H9 (cell line): ENCODE measurements around the gene CDH9. TPM values are rescaled to one million over a fixed set of nuclear protein-coding genes. Genes with fewer than 3 reads are reported as not detected.

Experiments
- DNase-seq: peaks from one replicate; pipeline ENCODE4 v3.0.0-alpha.2; 2017
- H2AFZ ChIP-seq: one replicate; pipeline ENCODE4 v1.6.1; 2013; ENCODE audit warnings: mild to moderate bottlenecking, low read length, control low read depth, moderate library complexity
- H2AK5ac ChIP-seq: 2 replicates; pipeline ENCODE4 v1.6.1; 2013; ENCODE audit warnings: low read length, control low read depth, mixed read lengths; ENCODE audit not compliant: insufficient read length
- H2BK120ac ChIP-seq: one replicate; pipeline ENCODE4 v1.6.1; 2013; ENCODE audit warnings: low read depth, mild to moderate bottlenecking, low read length, control low read depth, inconsistent platforms; ENCODE audit not compliant: poor library complexity, severe bottlenecking
- H2BK12ac ChIP-seq: 2 replicates; pipeline ENCODE4 v1.6.1; 2013; ENCODE audit warnings: low read length, control low read depth, mixed read lengths, low read depth; ENCODE audit not compliant: insufficient read length
- H2BK15ac ChIP-seq: 2 replicates; pipeline ENCODE4 v1.6.1; 2013; ENCODE audit warnings: low read depth, low read length, control low read depth
- H2BK20ac ChIP-seq: one replicate; pipeline ENCODE4 v1.6.1; 2013; ENCODE audit warnings: low read depth, mild to moderate bottlenecking, low read length, control low read depth, inconsistent platforms; ENCODE audit not compliant: poor library complexity, severe bottlenecking
- H2BK5ac ChIP-seq: 2 replicates; pipeline ENCODE4 v1.6.1; 2013; ENCODE audit warnings: low read length, control low read depth, mixed read lengths; ENCODE audit not compliant: insufficient read length
- H3K14ac ChIP-seq: 2 replicates; pipeline ENCODE4 v1.6.1; 2013; ENCODE audit warnings: low read length, control low read depth; ENCODE audit not compliant: insufficient read depth
- H3K18ac ChIP-seq: 2 replicates; pipeline ENCODE4 v1.6.1; 2013; ENCODE audit warnings: low read depth, mild to moderate bottlenecking, mixed read lengths, low read length, control low read depth; ENCODE audit not compliant: insufficient read length
- H3K23ac ChIP-seq: 2 replicates; pipeline ENCODE4 v1.6.1; 2013; ENCODE audit warnings: low read length, control low read depth, mixed read lengths, low read depth; ENCODE audit not compliant: insufficient read length
- H3K23me2 ChIP-seq: 2 replicates; pipeline ENCODE4 v1.6.1; 2013; ENCODE audit warnings: low read depth, mild to moderate bottlenecking, mixed read lengths, low read length, control low read depth; ENCODE audit not compliant: insufficient read length, poor library complexity, severe bottlenecking
- H3K27ac ChIP-seq: 2 replicates; pipeline ENCODE4 v1.5.1; 2013; ENCODE audit warnings: low read length, control low read depth, mixed read lengths, low read depth; ENCODE audit not compliant: insufficient read length
- H3K27me3 ChIP-seq: 2 replicates; pipeline ENCODE4 v1.6.1; 2013; ENCODE audit warnings: low read length, control low read depth, inconsistent platforms; ENCODE audit not compliant: insufficient read depth
- H3K4ac ChIP-seq: 2 replicates; pipeline ENCODE4 v1.6.1; 2013; ENCODE audit warnings: low read depth, mild to moderate bottlenecking, control low read depth, inconsistent platforms, low read length, moderate library complexity
- H3K4me1 ChIP-seq: 2 replicates; pipeline ENCODE4 v1.6.1; 2013; ENCODE audit warnings: low read length, control low read depth, inconsistent platforms; ENCODE audit not compliant: insufficient read depth
- H3K4me2 ChIP-seq: 2 replicates; pipeline ENCODE4 v1.6.1; 2013; ENCODE audit warnings: low read length, control low read depth, mixed read lengths; ENCODE audit not compliant: insufficient read length, insufficient read depth
- H3K56ac ChIP-seq: 2 replicates; pipeline ENCODE4 v1.6.1; 2013; ENCODE audit warnings: low read depth, mild to moderate bottlenecking, mixed read lengths, low read length, control low read depth; ENCODE audit not compliant: insufficient read length
- H3K79me1 ChIP-seq: 2 replicates; pipeline ENCODE4 v1.6.1; 2013; ENCODE audit warnings: low read depth, mild to moderate bottlenecking, moderate library complexity, low read length, control low read depth, inconsistent platforms; ENCODE audit not compliant: insufficient read depth, poor library complexity, severe bottlenecking
- H3K79me2 ChIP-seq: 2 replicates; pipeline ENCODE4 v1.6.1; 2013; ENCODE audit warnings: low read length, control low read depth, inconsistent platforms; ENCODE audit not compliant: insufficient read depth
- H3K9ac ChIP-seq: 2 replicates; pipeline ENCODE4 v1.6.1; 2013; ENCODE audit warnings: low read length, control low read depth, mixed read lengths; ENCODE audit not compliant: insufficient read length; ENCODE audit errors: extremely low read depth
- H3K9me3 ChIP-seq: one replicate; pipeline ENCODE4 v1.6.1; 2013; ENCODE audit warnings: low read depth, low read length, inconsistent platforms; ENCODE audit not compliant: control insufficient read depth
- H3T11ph ChIP-seq: one replicate; pipeline ENCODE4 v1.6.1; 2013; ENCODE audit warnings: mild to moderate bottlenecking, low read length, control low read depth, inconsistent platforms
- H4K20me1 ChIP-seq: one replicate; pipeline ENCODE4 v1.6.1; 2013; ENCODE audit not compliant: control insufficient read depth, insufficient read length, insufficient read depth
- H4K5ac ChIP-seq: 2 replicates; pipeline ENCODE4 v1.6.1; 2013; ENCODE audit warnings: low read depth, mild to moderate bottlenecking, mixed read lengths, low read length, control low read depth; ENCODE audit not compliant: insufficient read length
- H4K8ac ChIP-seq: replicated peaks from 2 replicates; pipeline ENCODE4 v1.6.1; 2013; ENCODE audit warnings: low read length, control low read depth, mixed read lengths, low read depth; ENCODE audit not compliant: insufficient read length
- H4K91ac ChIP-seq: 2 replicates; pipeline ENCODE4 v1.6.1; 2013; ENCODE audit warnings: low read depth, mild to moderate bottlenecking, moderate library complexity, mixed read lengths, low read length, control low read depth; ENCODE audit not compliant: insufficient read length
- H3K27ac Mint-ChIP-seq, 3 experiments: 2 replicates in 2 of 3; 3 replicates in 1 of 3; pipeline ENCODE4 v1.8.0; 2020 to 2021; ENCODE audit warnings: mixed read lengths in 3 of 3, mild to moderate bottlenecking in 1 of 3, moderate library complexity in 1 of 3
- H3K27me3 Mint-ChIP-seq: 2 replicates; pipeline ENCODE4 v1.8.0; 2021; ENCODE audit warnings: low read depth, mild to moderate bottlenecking, moderate library complexity, mixed read lengths
- H3K36me3 Mint-ChIP-seq, 3 experiments: 2 replicates in 2 of 3; 3 replicates in 1 of 3; pipeline ENCODE4 v1.8.0; 2020 to 2021; ENCODE audit warnings: low read depth in 3 of 3, mixed read lengths in 3 of 3; ENCODE audit not compliant: insufficient read depth in 1 of 3
- H3K4me1 Mint-ChIP-seq, 2 experiments: 2 replicates each; pipeline ENCODE4 v1.8.0; 2020; ENCODE audit warnings: mixed read lengths in 2 of 2
- H3K4me3 Mint-ChIP-seq, 2 experiments: 2 replicates in 1 of 2; 3 replicates in 1 of 2; pipeline ENCODE4 v1.8.0; 2020 to 2021; ENCODE audit warnings: mild to moderate bottlenecking in 2 of 2, mixed read lengths in 2 of 2, moderate library complexity in 1 of 2
- H3K9me3 Mint-ChIP-seq, 2 experiments: 2 replicates in 1 of 2; 3 replicates in 1 of 2; pipeline ENCODE4 v1.8.0; 2020; ENCODE audit warnings: mild to moderate bottlenecking in 2 of 2, mixed read lengths in 2 of 2, moderate library complexity in 1 of 2
- WGBS: extraction: QIAGEN DNeasy Blood & Tissue Kit; methylation state at CpG from one replicate; pipeline ENCODE4 v1.1.7; 2013; ENCODE audit warnings: missing lambda C conversion rate, low lambda C conversion rate, mixed read lengths; ENCODE audit not compliant: insufficient read length; ENCODE audit errors: extremely low coverage; 5-methylcytosine and 5-hydroxymethylcytosine counted together
- total RNA-seq: library from RNA; stranded (reverse); gene quantifications from 2 replicates; pipeline ENCODE4 v1.2.1, GENCODE V29; 2021
- TF ChIP-seq, protein P1 (sequence below): fragments of 200-600 bp; sonication (generic); conservative IDR thresholded peaks from 3 replicates; pipeline ENCODE4 v1.8.0; 2021; ENCODE audit warnings: antibody characterized with exemption, mild to moderate bottlenecking

CDH9 gene
- total RNA-seq, 1 experiment from 2014 or later = 0.61 TPM

DNA sequence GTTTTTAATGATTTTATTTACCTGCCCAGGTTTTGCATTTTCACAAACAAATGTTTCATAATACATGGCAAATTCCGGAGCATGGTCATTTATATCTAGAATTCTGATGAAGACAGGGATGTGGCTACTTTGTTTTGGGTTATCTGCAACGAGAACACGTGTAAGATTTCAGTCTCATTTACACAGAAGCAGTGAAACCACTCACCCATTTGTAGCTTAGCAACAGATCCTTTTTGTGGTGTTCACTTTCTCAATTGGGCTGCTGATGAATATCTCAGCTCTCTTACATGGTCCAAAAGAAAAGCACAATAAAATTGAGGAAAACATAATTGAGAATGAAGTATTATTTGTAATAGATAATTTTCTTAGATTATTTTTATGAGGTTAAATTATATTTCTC is 148.6 kb downstream of the CDH9 start:
- Histone ChIP-seq H4K8ac (no peak overlapping the region), H3K14ac (no peak overlapping the region), H2BK15ac (no peak overlapping the region), H3K23ac (no peak overlapping the region), H3K56ac (no peak overlapping the region), H2AK5ac (no peak overlapping the region), H3K79me2 (no peaks in the 10 kb centered on the region), H3K79me1 (no peaks in the 10 kb centered on the region), H3T11ph (no peak overlapping the region), H3K23me2 (no peaks in the 10 kb centered on the region), H3K27ac (no peak overlapping the region), H2AFZ (no peak overlapping the region), H2BK120ac (no peak overlapping the region), H3K9me3 (no peaks in the 10 kb centered on the region), H3K27me3 (no peaks in the 10 kb centered on the region), H2BK5ac (no peak overlapping the region), H3K4me2 (no peak overlapping the region), H2BK12ac (no peak overlapping the region), H4K20me1 (no peaks in the 10 kb centered on the region), H3K4me1 (no peaks in the 10 kb centered on the region), H4K91ac (no peak overlapping the region), H3K18ac (no peak overlapping the region), H3K4ac (no peak overlapping the region), H3K9ac (no peak overlapping the region), H2BK20ac (no peak overlapping the region), H4K5ac (no peak overlapping the region)
- Mint-ChIP-seq H3K4me3 (no peak overlapping the region), H3K27me3 (no peaks in the 10 kb centered on the region), H3K9me3 (no peaks in the 10 kb centered on the region), H3K4me1 (no peaks in the 10 kb centered on the region), H3K36me3 (no peaks in the 10 kb centered on the region), H3K27ac (no peak overlapping the region)
- TF ChIP-seq, protein P1, sequence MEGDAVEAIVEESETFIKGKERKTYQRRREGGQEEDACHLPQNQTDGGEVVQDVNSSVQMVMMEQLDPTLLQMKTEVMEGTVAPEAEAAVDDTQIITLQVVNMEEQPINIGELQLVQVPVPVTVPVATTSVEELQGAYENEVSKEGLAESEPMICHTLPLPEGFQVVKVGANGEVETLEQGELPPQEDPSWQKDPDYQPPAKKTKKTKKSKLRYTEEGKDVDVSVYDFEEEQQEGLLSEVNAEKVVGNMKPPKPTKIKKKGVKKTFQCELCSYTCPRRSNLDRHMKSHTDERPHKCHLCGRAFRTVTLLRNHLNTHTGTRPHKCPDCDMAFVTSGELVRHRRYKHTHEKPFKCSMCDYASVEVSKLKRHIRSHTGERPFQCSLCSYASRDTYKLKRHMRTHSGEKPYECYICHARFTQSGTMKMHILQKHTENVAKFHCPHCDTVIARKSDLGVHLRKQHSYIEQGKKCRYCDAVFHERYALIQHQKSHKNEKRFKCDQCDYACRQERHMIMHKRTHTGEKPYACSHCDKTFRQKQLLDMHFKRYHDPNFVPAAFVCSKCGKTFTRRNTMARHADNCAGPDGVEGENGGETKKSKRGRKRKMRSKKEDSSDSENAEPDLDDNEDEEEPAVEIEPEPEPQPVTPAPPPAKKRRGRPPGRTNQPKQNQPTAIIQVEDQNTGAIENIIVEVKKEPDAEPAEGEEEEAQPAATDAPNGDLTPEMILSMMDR = no peak
- no CpG with 5 or more reads among the region's 3 CpGs for WGBS
- no peak for DNase-seq
